ENCODE measurements around the gene PCBP4.
A peak's percentile ranks its signal among the peaks of the same experiment; 100 is the strongest.

The PCBP4 gene

DNA sequence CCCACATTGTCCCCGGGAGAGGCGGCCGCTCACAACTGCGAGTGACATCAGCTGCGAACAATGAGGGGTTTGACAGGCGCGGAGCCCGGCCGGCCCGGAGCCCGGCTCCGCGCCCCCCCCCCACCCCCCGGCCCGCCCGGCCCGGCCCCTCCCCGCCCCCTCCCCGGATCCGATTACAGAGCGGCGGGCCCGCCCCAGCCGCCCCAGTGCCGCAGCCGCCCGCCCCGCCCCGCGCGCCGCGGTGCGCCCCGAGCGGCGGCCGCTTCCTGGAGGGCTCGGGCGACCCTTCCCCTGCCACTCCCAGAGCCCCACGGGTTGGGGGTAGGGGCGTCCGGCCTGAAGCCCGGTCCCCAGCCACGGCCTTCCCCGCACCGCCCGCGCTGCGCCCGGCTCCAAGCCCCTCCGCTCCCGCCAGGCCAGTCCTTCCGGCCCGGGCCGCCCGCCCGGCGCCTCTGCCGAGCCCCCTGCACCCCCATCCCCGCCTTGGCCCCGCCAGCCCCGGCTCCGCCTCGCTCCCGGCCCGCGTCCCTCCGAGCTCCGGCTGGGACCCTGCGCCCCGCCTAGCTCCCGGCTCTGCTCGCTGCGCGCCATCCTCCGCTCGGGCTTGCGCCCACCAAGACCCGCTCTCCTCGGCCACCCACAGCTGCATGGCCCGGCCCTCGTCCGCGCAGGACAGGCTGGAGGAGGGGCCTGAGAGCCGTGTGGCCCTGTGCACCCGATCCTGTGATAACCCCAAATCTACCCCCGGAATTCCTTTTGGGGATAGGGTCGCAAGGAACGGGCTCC is at the start of gene PCBP4:
Gene PCBP4 (minus strand): TSS at position 71 of the 786 bp plus-strand sequence. CDS start 6,214 bp downstream, outside the sequence.
- TF ChIP-seq, protein P1, sequence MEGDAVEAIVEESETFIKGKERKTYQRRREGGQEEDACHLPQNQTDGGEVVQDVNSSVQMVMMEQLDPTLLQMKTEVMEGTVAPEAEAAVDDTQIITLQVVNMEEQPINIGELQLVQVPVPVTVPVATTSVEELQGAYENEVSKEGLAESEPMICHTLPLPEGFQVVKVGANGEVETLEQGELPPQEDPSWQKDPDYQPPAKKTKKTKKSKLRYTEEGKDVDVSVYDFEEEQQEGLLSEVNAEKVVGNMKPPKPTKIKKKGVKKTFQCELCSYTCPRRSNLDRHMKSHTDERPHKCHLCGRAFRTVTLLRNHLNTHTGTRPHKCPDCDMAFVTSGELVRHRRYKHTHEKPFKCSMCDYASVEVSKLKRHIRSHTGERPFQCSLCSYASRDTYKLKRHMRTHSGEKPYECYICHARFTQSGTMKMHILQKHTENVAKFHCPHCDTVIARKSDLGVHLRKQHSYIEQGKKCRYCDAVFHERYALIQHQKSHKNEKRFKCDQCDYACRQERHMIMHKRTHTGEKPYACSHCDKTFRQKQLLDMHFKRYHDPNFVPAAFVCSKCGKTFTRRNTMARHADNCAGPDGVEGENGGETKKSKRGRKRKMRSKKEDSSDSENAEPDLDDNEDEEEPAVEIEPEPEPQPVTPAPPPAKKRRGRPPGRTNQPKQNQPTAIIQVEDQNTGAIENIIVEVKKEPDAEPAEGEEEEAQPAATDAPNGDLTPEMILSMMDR (IDR thresholded peaks at IDR 0.05; ENCODE audit: low read depth, low read length): no peak
- peak within 1 kb of the TSS; percentile 77 for H3K4me3 ChIP-seq (ENCODE audit: low read depth, low read length)

DNA sequence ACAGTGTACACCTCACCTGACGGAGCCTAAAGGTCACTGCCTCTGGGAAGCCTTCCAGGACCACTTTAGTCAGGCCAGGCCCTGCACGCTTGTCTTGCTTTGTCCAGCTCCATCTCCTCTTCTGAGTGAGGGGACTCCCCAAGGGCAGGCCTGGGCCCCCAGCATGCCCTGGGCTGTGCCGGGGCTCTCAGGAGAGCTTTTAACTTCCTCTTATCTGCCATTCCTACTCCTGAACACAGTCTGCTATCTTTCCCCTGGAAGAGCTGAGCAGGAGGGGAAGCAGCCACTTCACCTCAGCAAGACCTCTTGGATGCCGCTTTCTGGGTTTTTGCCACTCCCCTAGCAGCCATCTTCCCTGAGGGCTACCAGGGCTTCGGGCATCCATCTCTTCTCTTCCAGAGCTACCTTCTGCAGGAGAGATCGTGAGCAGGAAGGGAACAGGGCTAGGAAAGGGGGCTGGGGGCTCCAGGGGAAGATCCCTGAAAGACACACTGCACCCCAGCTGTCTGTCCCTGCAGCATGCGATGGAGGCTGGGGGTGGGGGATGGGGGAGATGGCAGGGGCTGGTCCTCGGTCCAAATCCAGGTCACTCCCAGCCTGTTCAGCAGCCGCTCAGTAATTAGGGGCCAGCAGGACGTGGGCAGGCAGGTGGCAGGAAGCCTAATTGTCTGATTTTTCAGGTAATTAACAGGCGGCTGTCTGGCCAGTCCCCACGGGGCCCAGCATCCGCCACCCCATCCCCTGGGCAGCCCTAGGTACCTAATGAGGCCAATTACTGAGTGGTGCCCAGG is 48.4 kb upstream of the PCBP4 start:
- H3K4me3 ChIP-seq (ENCODE audit: low read depth, low read length): no peak overlapping the region
- TF ChIP-seq, protein P1 (IDR thresholded peaks at IDR 0.05; ENCODE audit: low read depth, low read length): no peak

DNA sequence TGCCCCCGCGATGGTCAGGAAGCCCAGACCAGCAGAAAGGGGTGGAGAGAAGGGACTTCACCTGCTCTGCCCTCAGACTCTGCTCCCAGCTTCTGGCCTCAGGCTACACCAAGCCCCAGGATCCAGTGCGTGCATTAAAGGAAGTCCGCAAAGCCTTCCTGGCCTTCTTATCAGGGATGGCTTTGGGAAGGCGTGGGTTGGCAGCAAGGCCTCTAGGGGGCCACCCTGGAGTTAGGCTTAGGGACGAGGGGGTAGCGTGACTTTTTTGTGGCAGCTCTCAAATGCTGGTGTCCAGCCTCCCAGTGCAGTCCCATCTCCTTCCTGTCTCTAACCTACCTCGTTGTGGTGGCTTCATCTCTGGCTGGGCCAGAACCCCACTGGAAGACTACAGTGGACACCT is 47.4 kb upstream of the PCBP4 start:
- no peak overlapping the region for H3K4me3 ChIP-seq (ENCODE audit: low read depth, low read length)
- TF ChIP-seq, protein P1 (IDR thresholded peaks at IDR 0.05; ENCODE audit: low read depth, low read length): peak; percentile 28

DNA sequence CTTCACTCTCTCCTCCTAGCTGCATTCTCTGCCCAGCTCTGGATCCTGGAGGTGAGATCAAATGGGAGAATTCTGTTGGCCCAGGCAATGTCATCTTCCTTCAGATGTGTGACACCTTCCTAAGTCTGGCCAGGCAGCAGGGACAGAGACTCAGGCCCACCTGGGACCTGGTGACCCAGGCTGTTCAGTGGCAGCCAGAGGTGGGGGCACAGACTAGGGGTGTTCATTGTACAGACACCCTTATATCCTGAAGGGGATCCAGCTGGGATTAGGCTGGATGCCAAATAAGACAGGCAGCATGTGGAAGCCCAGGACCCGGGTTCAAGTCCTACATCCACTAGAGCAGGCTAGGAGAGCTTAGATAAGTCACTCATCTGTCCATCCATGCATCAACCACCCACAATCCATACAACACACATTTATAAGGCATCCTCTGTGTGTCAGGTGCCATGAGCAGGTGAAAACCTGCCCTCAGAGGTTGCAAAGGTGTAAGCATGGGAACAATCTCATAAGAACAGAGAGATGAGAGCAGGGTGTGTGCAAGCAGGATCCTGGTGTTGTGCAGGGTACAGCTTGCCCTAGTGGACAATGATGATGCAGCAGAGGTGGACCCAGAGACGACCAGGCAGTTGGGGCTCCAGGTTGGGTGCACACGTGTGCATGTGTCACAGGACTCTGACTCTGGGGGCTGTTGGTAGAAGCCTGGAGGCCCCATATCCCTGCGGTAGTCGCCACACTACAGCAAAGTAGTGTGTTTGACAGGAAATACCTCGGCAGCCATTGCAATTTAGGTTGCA is 46.7 kb upstream of the PCBP4 start:
- no peak overlapping the region for H3K4me3 ChIP-seq (ENCODE audit: low read depth, low read length)
- TF ChIP-seq, protein P1 (IDR thresholded peaks at IDR 0.05; ENCODE audit: low read depth, low read length): no peak

DNA sequence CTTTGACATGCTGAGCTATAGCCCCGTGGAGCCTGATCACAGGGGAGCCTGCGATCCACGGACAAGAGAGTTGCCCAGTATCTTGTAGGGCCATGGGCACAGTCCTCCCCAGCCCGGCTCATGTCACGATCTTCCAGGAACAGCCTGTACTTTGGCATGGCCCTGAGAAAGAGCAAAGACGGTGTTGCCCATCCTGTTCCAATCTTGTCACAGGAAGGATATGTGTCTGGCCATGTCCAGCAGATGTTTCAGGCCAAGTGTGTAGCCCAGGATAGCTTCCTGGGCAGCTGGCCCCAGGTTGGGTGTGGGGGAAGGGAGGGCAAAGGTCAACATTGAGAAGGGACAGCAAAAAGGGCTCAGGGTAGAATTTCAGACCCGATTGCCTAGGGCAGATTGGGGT is 45.4 kb upstream of the PCBP4 start:
- no peak overlapping the region for H3K4me3 ChIP-seq (ENCODE audit: low read depth, low read length)
- TF ChIP-seq, protein P1 (IDR thresholded peaks at IDR 0.05; ENCODE audit: low read depth, low read length): no peak

DNA sequence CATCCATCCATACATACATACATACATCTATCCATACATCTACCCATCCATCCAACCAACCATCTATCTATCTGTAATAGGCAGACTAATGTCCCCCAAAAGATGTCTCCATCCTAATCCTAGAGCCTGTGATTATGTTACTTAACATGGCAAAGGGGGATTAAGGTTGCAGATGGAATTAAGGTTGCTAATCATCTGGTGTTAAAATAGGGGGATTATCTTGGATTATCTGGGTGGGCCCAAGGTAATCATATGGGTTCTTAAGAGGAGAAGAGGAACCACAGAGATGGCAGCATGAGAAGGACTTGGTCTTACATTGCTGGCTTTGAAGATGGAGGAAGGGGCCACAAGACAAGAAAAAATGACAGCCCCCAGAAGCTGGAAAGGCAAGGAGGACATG is 43.2 kb upstream of the PCBP4 start:
- no peak overlapping the region for H3K4me3 ChIP-seq (ENCODE audit: low read depth, low read length)
- TF ChIP-seq, protein P1 (IDR thresholded peaks at IDR 0.05; ENCODE audit: low read depth, low read length): no peak
